Measurements from ENCODE around the gene NEURL3.

Gene NEURL3

GRCh38 chr2:96531872-96532505 is 26.8 kb upstream of the NEURL3 start:
- H3K9me2 ChIP-seq (replicated peaks; ENCODE audit: insufficient read depth, low read length): no peaks in the 10 kb centered on the region
- no peaks in the 10 kb centered on the region for H3F3A ChIP-seq (ENCODE audit: insufficient read depth)
- no peak overlapping the region for H3K27ac ChIP-seq (ENCODE audit: low read depth, low read length)
- H3K4me3 ChIP-seq (ENCODE audit: insufficient read depth, low read length, poor library complexity, severe bottlenecking): no peak overlapping the region
- no peaks in the 10 kb centered on the region for H3K27me3 ChIP-seq (ENCODE audit: low read length)
- no peak overlapping the region for H3K4me2 ChIP-seq (ENCODE audit: low read depth, low read length, poor library complexity, severe bottlenecking)
- H3K9me3 ChIP-seq (ENCODE audit: insufficient read depth, low read length): no peaks in the 10 kb centered on the region
- no peaks in the 10 kb centered on the region for H3K79me2 ChIP-seq (ENCODE audit: insufficient read depth, low read length)
- H3K9ac ChIP-seq (ENCODE audit: low read length): no peak overlapping the region
- no peaks in the 10 kb centered on the region for H3K36me3 ChIP-seq (ENCODE audit: low read length)
- no peaks in the 10 kb centered on the region for H4K20me1 ChIP-seq (ENCODE audit: low read depth, low read length)
- TF ChIP-seq CTCF (IDR thresholded peaks at IDR 0.05; ENCODE audit: insufficient read depth, low read length, poor library complexity, severe bottlenecking) (no peak), EZH2phosphoT487 (conservative IDR thresholded peaks at IDR 0.05; ENCODE audit: low read length) (no peak)
- no peak overlapping the region for H2AFZ ChIP-seq (ENCODE audit: low read depth, low read length, severe bottlenecking)

GRCh38 chr2:96531366-96531765 is 26.2 kb upstream of the NEURL3 start:
- no peaks in the 10 kb centered on the region for H3K9me3 ChIP-seq (ENCODE audit: insufficient read depth, low read length)
- H3K9ac ChIP-seq (ENCODE audit: low read length): no peak overlapping the region
- H3K9me2 ChIP-seq (replicated peaks; ENCODE audit: insufficient read depth, low read length): no peaks in the 10 kb centered on the region
- no peaks in the 10 kb centered on the region for H3K79me2 ChIP-seq (ENCODE audit: insufficient read depth, low read length)
- no peaks in the 10 kb centered on the region for H3F3A ChIP-seq (ENCODE audit: insufficient read depth)
- H2AFZ ChIP-seq (ENCODE audit: low read depth, low read length, severe bottlenecking): no peak overlapping the region
- no peaks in the 10 kb centered on the region for H4K20me1 ChIP-seq (ENCODE audit: low read depth, low read length)
- H3K4me2 ChIP-seq (ENCODE audit: low read depth, low read length, poor library complexity, severe bottlenecking): no peak overlapping the region
- H3K4me3 ChIP-seq (ENCODE audit: insufficient read depth, low read length, poor library complexity, severe bottlenecking): no peak overlapping the region
- H3K36me3 ChIP-seq (ENCODE audit: low read length): no peaks in the 10 kb centered on the region
- no peaks in the 10 kb centered on the region for H3K27me3 ChIP-seq (ENCODE audit: low read length)
- no peak overlapping the region for H3K27ac ChIP-seq (ENCODE audit: low read depth, low read length)
- no peak for TF ChIP-seq CTCF (IDR thresholded peaks at IDR 0.05; ENCODE audit: insufficient read depth, low read length, poor library complexity, severe bottlenecking)
- no peak for TF ChIP-seq EZH2phosphoT487 (conservative IDR thresholded peaks at IDR 0.05; ENCODE audit: low read length)

GRCh38 chr2:96530474-96531357 is 25.6 kb upstream of the NEURL3 start:
- Histone ChIP-seq H3K9ac (ENCODE audit: low read length) (no peak overlapping the region), H3K36me3 (ENCODE audit: low read length) (no peaks in the 10 kb centered on the region), H3K27me3 (ENCODE audit: low read length) (no peaks in the 10 kb centered on the region), H3K4me3 (ENCODE audit: insufficient read depth, low read length, poor library complexity, severe bottlenecking) (no peak overlapping the region), H3F3A (ENCODE audit: insufficient read depth) (no peaks in the 10 kb centered on the region), H3K4me2 (ENCODE audit: low read depth, low read length, poor library complexity, severe bottlenecking) (no peak overlapping the region), H3K27ac (ENCODE audit: low read depth, low read length) (no peak overlapping the region), H3K9me2 (replicated peaks; ENCODE audit: insufficient read depth, low read length) (no peaks in the 10 kb centered on the region), H2AFZ (ENCODE audit: low read depth, low read length, severe bottlenecking) (no peak overlapping the region), H3K9me3 (ENCODE audit: insufficient read depth, low read length) (no peaks in the 10 kb centered on the region), H4K20me1 (ENCODE audit: low read depth, low read length) (no peaks in the 10 kb centered on the region), H3K79me2 (ENCODE audit: insufficient read depth, low read length) (no peaks in the 10 kb centered on the region)
- TF ChIP-seq CTCF (IDR thresholded peaks at IDR 0.05; ENCODE audit: insufficient read depth, low read length, poor library complexity, severe bottlenecking): no peak
- TF ChIP-seq EZH2phosphoT487 (conservative IDR thresholded peaks at IDR 0.05; ENCODE audit: low read length): no peak

Measured in SU-DHL-6 (cell line).